ENCODE data around the gene CLBA1. TPM values are rescaled to one million over a fixed set of nuclear protein-coding genes. Genes with fewer than 3 reads are reported as not detected.

Gene CLBA1
- total and polyA plus RNA-seq, 8 donors, result 7.1 to 17.2 (median 13.3) TPM

DNA sequence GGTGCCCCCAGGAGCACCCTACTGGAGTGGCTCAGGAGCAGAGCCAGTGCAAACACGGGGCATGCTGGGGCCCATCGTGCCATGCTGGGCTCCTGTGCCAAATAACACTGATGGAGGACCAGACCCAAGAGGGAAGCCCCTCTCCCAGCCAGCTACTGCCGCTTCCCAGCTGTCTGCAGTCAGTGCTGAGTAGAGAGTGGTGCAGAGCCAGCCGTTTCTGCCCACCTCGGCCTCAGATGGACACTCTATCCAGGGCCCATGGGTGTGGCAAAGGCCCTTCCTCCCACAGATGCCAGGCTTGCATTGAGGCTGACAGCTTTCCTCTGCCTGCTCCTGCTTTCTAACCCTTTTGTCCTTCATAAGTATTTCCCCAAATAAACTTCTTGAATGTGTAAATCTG, 13.2 kb downstream of the CLBA1 start:
- intact Hi-C loops (cut with DNase I), result no loop called here

GRCh38 chr14:104999361-104999760, 13.8 kb downstream of the CLBA1 start:
- ATAC-seq, result no peak
- intact Hi-C loops (cut with DNase I), result no loop called here
- no peak overlapping the region for H3K4me3 ChIP-seq

More for the DNA sequence above, 13.2 kb downstream of the CLBA1 start:
- DNase-seq (no peak), ATAC-seq (no peak)
- H3K4me3 ChIP-seq, result no peak overlapping the region
- no peaks in the 10 kb centered on the region for H3K27me3 ChIP-seq
- TF ChIP-seq, protein P1, sequence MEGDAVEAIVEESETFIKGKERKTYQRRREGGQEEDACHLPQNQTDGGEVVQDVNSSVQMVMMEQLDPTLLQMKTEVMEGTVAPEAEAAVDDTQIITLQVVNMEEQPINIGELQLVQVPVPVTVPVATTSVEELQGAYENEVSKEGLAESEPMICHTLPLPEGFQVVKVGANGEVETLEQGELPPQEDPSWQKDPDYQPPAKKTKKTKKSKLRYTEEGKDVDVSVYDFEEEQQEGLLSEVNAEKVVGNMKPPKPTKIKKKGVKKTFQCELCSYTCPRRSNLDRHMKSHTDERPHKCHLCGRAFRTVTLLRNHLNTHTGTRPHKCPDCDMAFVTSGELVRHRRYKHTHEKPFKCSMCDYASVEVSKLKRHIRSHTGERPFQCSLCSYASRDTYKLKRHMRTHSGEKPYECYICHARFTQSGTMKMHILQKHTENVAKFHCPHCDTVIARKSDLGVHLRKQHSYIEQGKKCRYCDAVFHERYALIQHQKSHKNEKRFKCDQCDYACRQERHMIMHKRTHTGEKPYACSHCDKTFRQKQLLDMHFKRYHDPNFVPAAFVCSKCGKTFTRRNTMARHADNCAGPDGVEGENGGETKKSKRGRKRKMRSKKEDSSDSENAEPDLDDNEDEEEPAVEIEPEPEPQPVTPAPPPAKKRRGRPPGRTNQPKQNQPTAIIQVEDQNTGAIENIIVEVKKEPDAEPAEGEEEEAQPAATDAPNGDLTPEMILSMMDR (IDR thresholded peaks at IDR 0.05), result no peak
- no peak overlapping the region for H3K27ac ChIP-seq
- H3K9me3 ChIP-seq, result no peaks in the 10 kb centered on the region
- H3K4me1 ChIP-seq, result no peaks in the 10 kb centered on the region
- H3K36me3 ChIP-seq, result peaks cover 0 to 14% of the 10 kb centered on the region in 2 donors

DNA sequence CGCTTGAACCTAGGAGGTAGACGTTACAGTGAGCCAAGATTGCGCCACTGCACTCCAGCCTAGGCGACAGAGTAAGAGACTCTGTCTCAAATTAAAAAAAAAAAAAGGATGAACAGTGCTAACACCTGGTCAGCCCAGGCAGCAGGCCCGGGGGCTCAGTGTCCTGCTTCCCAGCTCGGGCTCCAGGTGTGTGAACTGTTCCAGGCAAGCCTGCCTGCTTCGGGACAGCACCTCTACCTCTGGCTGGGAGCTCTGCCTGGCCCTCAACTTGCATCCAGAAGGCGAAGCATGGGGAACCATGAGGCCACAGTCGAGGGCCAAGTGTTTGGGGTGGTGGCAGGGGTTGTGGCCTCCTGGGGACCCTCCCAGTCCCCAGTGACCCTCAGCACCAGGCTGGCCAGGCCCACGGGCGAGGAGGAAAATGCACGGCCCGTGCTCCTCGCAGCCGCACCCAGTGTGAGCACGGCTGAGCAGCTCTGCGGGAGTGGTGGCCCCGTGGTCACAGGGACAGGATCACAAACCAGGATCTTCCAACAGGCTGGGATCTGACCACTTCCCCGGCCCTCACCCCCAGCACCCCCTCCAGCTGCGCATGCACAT, 19.8 kb downstream of the CLBA1 start:
- H3K9me3 ChIP-seq, result no peaks in the 10 kb centered on the region
- H3K4me3 ChIP-seq, result no peak overlapping the region
- DNase-seq (no peak), ATAC-seq (no peak)
- intact Hi-C loops (cut with DNase I), result no loop called here
- H3K36me3 ChIP-seq, result peaks cover 0 to 45% of the 10 kb centered on the region in 2 donors
- no peak overlapping the region for H3K27ac ChIP-seq
- TF ChIP-seq, protein P1 (IDR thresholded peaks at IDR 0.05), result no peak
- no peaks in the 10 kb centered on the region for H3K4me1 ChIP-seq
- no peaks in the 10 kb centered on the region for H3K27me3 ChIP-seq

More at GRCh38 chr14:104999361-104999760, 13.8 kb downstream of the CLBA1 start:
- TF ChIP-seq, protein P1 (IDR thresholded peaks at IDR 0.05), result no peak
- Histone ChIP-seq H3K27me3 (no peaks in the 10 kb centered on the region), H3K4me1 (no peaks in the 10 kb centered on the region), H3K27ac (no peak overlapping the region), H3K36me3 (peaks cover 0 to 10% of the 10 kb centered on the region in 2 donors), H3K9me3 (no peaks in the 10 kb centered on the region)
- DNase-seq, result no peak

DNA sequence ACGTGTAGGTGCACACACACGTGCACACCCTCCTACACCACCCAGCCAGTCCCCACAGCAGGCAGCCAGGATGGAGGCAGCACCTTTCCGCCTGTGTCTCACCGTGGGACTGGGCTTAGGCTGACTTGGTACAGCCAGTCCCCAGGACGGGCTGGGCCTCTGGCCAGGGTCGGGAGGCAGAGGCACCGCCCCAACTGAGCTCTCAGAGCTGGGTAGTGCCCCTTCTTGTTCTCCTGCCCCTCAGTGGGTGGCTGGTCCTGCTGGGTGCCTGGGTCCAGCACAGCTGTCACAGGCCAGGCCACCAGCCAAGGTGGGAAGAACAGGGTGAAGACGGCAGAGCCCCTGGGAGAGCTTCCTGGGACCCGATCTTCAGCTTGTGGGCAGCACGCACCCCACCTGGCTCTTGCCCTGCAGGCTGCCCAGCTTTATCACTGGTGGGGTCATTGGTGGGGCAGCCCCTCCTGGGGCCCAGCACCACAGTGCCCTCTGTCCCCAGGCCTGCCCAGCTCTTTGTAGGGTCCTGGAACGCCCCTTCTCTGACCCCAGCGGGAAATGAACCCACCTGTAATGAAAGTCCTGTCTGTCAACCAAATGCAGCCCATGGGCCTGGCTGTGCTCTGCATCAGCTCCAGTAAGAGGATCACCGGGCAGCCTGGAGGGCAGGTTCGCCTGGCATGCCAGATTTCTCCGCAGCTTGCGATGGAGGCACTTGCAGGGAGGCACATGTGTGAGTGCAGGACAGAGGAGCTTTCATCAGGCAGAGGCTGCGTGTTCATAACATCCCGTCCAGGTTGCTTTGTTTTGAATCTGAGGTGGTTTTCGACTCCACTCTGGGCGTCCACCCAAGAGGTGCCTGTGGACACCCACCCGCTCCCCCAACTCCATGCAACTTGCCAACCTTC, 20.6 kb downstream of the CLBA1 start:
- no peak overlapping the region for H3K27ac ChIP-seq
- no peak for ATAC-seq
- H3K4me3 ChIP-seq, result no peak overlapping the region
- intact Hi-C loops (cut with DNase I), result no loop called here
- TF ChIP-seq, protein P1 (IDR thresholded peaks at IDR 0.05), result no peak
- DNase-seq, result no peak
- no peaks in the 10 kb centered on the region for H3K27me3 ChIP-seq
- H3K36me3 ChIP-seq, result peaks cover 0 to 52% of the 10 kb centered on the region in 2 donors
- no peaks in the 10 kb centered on the region for H3K9me3 ChIP-seq
- H3K4me1 ChIP-seq, result no peaks in the 10 kb centered on the region

All from left lung (tissue), 10 donors.